Measurements from ENCODE around the gene ACOT9. TPM values are rescaled to one million over a fixed set of nuclear protein-coding genes. Genes with fewer than 3 reads are reported as not detected.
A peak's percentile ranks its signal among the peaks of the same experiment; 100 is the strongest.

Gene ACOT9
- total RNA-seq, 1 experiment from 2014 or later: 72.3 TPM

DNA sequence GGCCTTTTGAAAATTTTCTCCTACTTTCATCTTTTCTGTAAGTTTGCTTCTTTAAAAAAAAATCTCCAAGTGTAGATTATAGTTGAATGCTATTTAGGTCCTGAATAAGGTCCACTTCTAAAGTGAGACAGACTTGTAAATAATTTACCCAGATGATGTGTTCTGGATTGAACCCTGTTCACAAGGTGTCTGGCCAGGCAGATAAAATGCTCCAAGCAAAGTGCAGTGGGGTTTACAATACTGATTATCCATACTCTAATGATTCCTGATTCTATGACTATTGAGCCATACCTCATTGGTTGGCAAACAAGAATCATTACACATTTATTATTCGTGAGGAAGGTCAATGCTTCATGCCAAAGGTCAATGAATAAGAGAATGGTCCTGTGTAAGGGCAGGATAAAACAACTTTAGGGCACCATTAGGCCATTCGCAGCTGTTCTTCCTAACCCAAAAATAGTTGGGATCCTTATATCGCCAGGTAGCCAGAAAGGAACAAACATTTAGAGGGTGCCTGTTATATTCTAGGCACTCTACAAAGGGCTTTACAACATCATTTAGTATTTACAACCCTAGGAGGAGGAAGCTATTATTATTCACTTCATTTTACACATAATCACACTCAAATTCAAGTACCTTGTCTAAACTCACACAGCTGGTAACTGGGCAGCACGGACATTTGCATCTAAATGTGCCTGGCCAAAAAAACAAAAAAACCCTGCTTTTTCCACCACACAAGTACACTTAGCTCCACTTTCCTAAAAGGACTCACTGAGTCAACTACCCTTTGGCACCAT lies 21.3 kb upstream of the ACOT9 start:
- Mint-ChIP-seq H3K27me3 (ENCODE audit: low read depth) (no peaks in the 10 kb centered on the region; the same call in none of the 2 replicates), H3K27ac (0 out of 7 replicates have a peak overlapping the region, but pooled peaks of 1 of the 3 experiments have one; percentile 8), H3K9me3 (peaks cover 5 to 8% of the 10 kb centered on the region in 2 experiments; a peak in 3 of 5 replicates), H3K4me3 (no peak overlapping the region), H3K4me1 (peaks cover 9 to 14% of the 10 kb centered on the region in 2 experiments), H3K36me3 (ENCODE audit: insufficient read depth in 1 of 3, low read depth in 3 of 3) (peaks cover 0 to 1% (median 0%) of the 10 kb centered on the region in 3 experiments; a peak in 1 of 7 replicates)
- Histone ChIP-seq H2BK5ac (ENCODE audit: insufficient read length, low read length) (no peak overlapping the region), H3K4me1 (ENCODE audit: insufficient read depth, low read length) (peaks cover 2% of the 10 kb centered on the region; the same call in 1 of the 2 replicates), H2BK120ac (ENCODE audit: low read depth, low read length, poor library complexity, severe bottlenecking) (no peak overlapping the region), H2BK15ac (ENCODE audit: low read depth, low read length) (no peak overlapping the region), H3K14ac (ENCODE audit: insufficient read depth, low read length) (no peak overlapping the region), H3K27ac (ENCODE audit: insufficient read length, low read depth, low read length) (no peak overlapping the region), H4K8ac (replicated peaks; ENCODE audit: insufficient read length, low read depth, low read length) (no peak overlapping the region), H4K91ac (ENCODE audit: insufficient read length, low read depth, low read length) (no peak overlapping the region), H3K79me2 (ENCODE audit: insufficient read depth, low read length) (no peaks in the 10 kb centered on the region), H3K27me3 (ENCODE audit: insufficient read depth, low read length) (no peaks in the 10 kb centered on the region), H3K79me1 (ENCODE audit: insufficient read depth, low read depth, low read length, poor library complexity, severe bottlenecking) (no peaks in the 10 kb centered on the region), H2AFZ (ENCODE audit: low read length) (no peak overlapping the region), H3K9ac (ENCODE audit: extremely low read depth, insufficient read length, low read length) (no peak overlapping the region), H3K23me2 (ENCODE audit: insufficient read length, low read depth, low read length, poor library complexity, severe bottlenecking) (no peaks in the 10 kb centered on the region), H3T11ph (ENCODE audit: low read length) (no peak overlapping the region), H4K20me1 (ENCODE audit: control insufficient read depth, insufficient read depth, insufficient read length) (no peaks in the 10 kb centered on the region), H3K4me2 (ENCODE audit: insufficient read depth, insufficient read length, low read length) (no peak overlapping the region), H3K9me3 (ENCODE audit: control insufficient read depth, low read depth, low read length) (no peaks in the 10 kb centered on the region), H2BK20ac (ENCODE audit: low read depth, low read length, poor library complexity, severe bottlenecking) (no peak overlapping the region), H2AK5ac (ENCODE audit: insufficient read length, low read length) (no peak overlapping the region), H3K4ac (ENCODE audit: low read depth, low read length) (no peak overlapping the region), H2BK12ac (ENCODE audit: insufficient read length, low read depth, low read length) (no peak overlapping the region), H4K5ac (ENCODE audit: insufficient read length, low read depth, low read length) (no peak overlapping the region), H3K23ac (ENCODE audit: insufficient read length, low read depth, low read length) (no peak overlapping the region), H3K18ac (ENCODE audit: insufficient read length, low read depth, low read length) (no peak overlapping the region), H3K56ac (ENCODE audit: insufficient read length, low read depth, low read length) (no peak overlapping the region)
- WGBS (ENCODE audit: extremely low coverage, insufficient read length, low lambda C conversion rate): no CpG with 5 or more reads among the region's 4 CpGs
- DNase-seq: no peak
- TF ChIP-seq, protein P1, sequence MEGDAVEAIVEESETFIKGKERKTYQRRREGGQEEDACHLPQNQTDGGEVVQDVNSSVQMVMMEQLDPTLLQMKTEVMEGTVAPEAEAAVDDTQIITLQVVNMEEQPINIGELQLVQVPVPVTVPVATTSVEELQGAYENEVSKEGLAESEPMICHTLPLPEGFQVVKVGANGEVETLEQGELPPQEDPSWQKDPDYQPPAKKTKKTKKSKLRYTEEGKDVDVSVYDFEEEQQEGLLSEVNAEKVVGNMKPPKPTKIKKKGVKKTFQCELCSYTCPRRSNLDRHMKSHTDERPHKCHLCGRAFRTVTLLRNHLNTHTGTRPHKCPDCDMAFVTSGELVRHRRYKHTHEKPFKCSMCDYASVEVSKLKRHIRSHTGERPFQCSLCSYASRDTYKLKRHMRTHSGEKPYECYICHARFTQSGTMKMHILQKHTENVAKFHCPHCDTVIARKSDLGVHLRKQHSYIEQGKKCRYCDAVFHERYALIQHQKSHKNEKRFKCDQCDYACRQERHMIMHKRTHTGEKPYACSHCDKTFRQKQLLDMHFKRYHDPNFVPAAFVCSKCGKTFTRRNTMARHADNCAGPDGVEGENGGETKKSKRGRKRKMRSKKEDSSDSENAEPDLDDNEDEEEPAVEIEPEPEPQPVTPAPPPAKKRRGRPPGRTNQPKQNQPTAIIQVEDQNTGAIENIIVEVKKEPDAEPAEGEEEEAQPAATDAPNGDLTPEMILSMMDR (conservative IDR thresholded peaks at IDR 0.05): no peak

All from H9 (cell line).